Measurements from ENCODE around the gene NTPCR.

NTPCR gene

DNA sequence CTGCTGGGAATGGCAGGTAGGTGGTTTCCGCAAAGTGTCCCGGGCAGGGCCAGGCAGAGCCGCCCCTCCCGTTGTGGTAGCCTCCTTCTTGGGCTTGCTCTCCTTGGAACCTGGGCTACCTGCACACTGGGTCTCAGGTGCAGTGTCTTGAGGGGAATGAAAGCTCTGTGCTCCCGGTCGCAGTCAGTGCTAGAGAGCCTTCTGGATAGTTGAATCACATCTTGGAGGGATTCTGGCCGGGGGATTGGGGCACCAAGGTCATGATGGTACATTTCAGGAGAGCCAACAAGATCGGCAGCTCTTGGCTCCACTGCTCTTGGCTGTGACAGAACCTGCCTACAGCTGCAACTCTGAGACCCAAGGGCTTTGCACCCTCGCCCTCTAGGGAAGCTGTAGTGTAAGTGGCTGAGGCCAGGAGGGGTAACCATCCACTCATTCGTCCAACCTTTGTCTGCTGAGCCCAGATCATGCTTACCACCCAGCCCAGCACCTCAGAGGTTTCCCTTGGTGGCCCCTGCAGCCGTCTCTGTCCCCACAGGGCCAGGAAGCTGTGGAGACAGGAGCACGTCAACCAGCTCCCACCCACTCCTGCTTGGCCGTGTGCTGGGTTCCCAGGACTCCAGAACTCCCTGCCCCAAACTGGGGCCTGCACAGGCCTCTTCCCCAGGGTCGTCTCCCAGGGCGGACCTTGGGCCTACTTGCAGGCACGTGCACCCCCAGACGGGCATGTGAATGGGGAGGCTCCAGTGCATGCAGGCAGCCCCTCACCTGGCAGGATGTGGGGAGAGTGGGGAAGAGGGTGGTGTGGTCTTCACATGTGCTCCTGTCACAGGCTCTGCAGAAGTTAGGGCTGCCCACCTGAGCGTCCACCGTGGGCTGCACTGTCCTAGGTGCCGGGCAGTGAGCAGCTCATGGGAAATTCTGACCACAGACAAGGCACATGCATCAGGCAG, 40.0 kb downstream of the NTPCR start:
- Histone ChIP-seq H3K4me3 (replicated peaks; ENCODE audit: insufficient read depth, low read length) (no peak overlapping the region), H3K27ac (replicated peaks) (no peak overlapping the region), H3K27me3 (ENCODE audit: insufficient read depth, poor library complexity, severe bottlenecking) (no peaks in the 10 kb centered on the region)
- TF ChIP-seq REST (IDR thresholded peaks at IDR 0.05; ENCODE audit: insufficient replicate concordance, low read depth) (no peak), POLR2AphosphoS5 (IDR thresholded peaks at IDR 0.05; ENCODE audit: low read depth) (no peak), SPI1 (IDR thresholded peaks at IDR 0.05; ENCODE audit: borderline replicate concordance, low read depth) (no peak), CTCF (IDR thresholded peaks at IDR 0.05; ENCODE audit: insufficient read depth, low read length) (no peak), GABPA (IDR thresholded peaks at IDR 0.05; ENCODE audit: low read depth) (no peak)
- no peak for DNase-seq (ENCODE audit: low read depth in 1 of 2, low spot score in 1 of 2)

GRCh38 chr1:232991238-232991637, 40.8 kb downstream of the NTPCR start:
- TF ChIP-seq POLR2AphosphoS5 (IDR thresholded peaks at IDR 0.05; ENCODE audit: low read depth) = no peak
- TF ChIP-seq SPI1 (IDR thresholded peaks at IDR 0.05; ENCODE audit: borderline replicate concordance, low read depth) = no peak
- TF ChIP-seq CTCF (IDR thresholded peaks at IDR 0.05; ENCODE audit: insufficient read depth, low read length) = no peak
- TF ChIP-seq REST (IDR thresholded peaks at IDR 0.05; ENCODE audit: insufficient replicate concordance, low read depth) = no peak
- no peak for TF ChIP-seq GABPA (IDR thresholded peaks at IDR 0.05; ENCODE audit: low read depth)
- H3K27me3 ChIP-seq (ENCODE audit: insufficient read depth, poor library complexity, severe bottlenecking) = no peaks in the 10 kb centered on the region
- H3K27ac ChIP-seq (replicated peaks) = no peak overlapping the region
- DNase-seq (ENCODE audit: low read depth in 1 of 2, low spot score in 1 of 2) = no peak
- no peak overlapping the region for H3K4me3 ChIP-seq (replicated peaks; ENCODE audit: insufficient read depth, low read length)

DNA sequence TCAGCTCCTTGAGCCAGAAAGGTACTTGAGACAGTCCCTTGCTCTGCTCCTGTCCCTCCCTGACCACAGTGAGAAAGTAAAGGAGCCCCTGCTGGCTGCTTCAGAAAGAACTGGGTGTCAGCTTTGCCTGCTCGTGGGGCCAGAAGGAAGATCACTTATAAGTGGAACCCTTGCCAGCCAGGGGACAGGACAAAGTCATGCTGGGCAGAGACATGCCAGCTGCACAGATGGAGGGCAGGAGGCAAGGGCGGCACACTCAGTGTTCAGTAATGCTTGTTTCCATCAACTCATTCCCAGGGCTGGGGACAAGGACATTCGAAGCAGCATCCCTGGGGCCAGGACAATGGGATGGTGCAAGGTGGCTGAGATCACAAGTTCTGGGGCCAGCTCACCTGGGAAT, 41.8 kb downstream of the NTPCR start:
- TF ChIP-seq SPI1 (IDR thresholded peaks at IDR 0.05; ENCODE audit: borderline replicate concordance, low read depth) = no peak
- no peak for TF ChIP-seq POLR2AphosphoS5 (IDR thresholded peaks at IDR 0.05; ENCODE audit: low read depth)
- TF ChIP-seq REST (IDR thresholded peaks at IDR 0.05; ENCODE audit: insufficient replicate concordance, low read depth) = no peak
- TF ChIP-seq GABPA (IDR thresholded peaks at IDR 0.05; ENCODE audit: low read depth) = no peak
- TF ChIP-seq CTCF (IDR thresholded peaks at IDR 0.05; ENCODE audit: insufficient read depth, low read length) = no peak
- Histone ChIP-seq H3K27me3 (ENCODE audit: insufficient read depth, poor library complexity, severe bottlenecking) (no peaks in the 10 kb centered on the region), H3K4me3 (replicated peaks; ENCODE audit: insufficient read depth, low read length) (no peak overlapping the region), H3K27ac (replicated peaks) (no peak overlapping the region)
- DNase-seq (ENCODE audit: low read depth in 1 of 2, low spot score in 1 of 2) = no peak

Measured in HL-60 (cell line).